ENCODE results near the gene ZSCAN16. TPM values are rescaled to one million over a fixed set of nuclear protein-coding genes. Genes with fewer than 3 reads are reported as not detected.

ZSCAN16 gene
- total and polyA plus RNA-seq, 9 of the 15 experiments (the other 6 are each of a cell fraction or from before 2014, with no cell fraction given): 0.08 TPM; not detected in 8

DNA sequence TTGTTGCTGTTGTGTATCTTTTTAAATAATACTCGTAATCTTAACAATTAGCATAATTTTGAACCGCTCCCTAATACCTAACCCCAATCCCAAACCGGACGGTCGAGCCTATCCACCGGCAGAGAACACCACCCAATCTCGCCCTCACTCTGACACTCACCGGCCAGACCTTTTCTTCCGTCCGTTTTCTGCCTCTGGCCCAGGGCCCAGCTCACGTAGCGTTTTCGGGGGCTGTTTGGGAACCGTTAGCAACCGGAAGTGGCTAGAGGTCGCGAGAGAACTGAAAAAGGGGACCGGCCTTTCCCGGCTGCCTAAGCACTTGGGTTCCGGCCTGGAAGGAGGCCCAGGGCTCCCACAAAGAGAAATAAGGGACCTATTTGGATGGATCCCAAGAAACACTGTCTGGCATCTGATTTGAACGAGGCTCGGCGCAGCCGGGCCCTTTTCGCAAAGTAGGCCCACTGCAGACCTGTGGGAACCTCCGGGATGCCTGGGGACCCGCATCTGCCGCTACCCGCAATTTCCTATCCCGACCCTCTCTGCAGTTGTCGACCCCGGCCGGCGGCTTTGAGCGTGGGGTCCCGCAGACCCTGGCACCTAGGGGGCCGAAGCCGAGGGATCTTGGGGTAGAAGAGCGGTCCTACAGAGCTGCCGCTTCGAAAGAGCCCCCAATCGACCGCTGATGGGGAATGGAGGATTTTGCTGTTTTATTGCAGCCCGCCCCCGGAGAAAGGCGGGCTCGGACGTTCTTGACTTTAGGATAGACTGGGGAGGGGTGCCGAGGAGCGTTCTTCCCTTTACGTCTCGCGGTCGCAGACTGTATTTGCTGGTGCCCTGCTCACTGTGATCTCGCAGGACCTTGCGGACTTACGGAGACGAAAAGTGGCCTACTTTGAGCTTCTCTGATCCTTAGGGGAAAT lies 12.4 kb downstream of the ZSCAN16 start (continued):
- TF ChIP-seq, protein P1, sequence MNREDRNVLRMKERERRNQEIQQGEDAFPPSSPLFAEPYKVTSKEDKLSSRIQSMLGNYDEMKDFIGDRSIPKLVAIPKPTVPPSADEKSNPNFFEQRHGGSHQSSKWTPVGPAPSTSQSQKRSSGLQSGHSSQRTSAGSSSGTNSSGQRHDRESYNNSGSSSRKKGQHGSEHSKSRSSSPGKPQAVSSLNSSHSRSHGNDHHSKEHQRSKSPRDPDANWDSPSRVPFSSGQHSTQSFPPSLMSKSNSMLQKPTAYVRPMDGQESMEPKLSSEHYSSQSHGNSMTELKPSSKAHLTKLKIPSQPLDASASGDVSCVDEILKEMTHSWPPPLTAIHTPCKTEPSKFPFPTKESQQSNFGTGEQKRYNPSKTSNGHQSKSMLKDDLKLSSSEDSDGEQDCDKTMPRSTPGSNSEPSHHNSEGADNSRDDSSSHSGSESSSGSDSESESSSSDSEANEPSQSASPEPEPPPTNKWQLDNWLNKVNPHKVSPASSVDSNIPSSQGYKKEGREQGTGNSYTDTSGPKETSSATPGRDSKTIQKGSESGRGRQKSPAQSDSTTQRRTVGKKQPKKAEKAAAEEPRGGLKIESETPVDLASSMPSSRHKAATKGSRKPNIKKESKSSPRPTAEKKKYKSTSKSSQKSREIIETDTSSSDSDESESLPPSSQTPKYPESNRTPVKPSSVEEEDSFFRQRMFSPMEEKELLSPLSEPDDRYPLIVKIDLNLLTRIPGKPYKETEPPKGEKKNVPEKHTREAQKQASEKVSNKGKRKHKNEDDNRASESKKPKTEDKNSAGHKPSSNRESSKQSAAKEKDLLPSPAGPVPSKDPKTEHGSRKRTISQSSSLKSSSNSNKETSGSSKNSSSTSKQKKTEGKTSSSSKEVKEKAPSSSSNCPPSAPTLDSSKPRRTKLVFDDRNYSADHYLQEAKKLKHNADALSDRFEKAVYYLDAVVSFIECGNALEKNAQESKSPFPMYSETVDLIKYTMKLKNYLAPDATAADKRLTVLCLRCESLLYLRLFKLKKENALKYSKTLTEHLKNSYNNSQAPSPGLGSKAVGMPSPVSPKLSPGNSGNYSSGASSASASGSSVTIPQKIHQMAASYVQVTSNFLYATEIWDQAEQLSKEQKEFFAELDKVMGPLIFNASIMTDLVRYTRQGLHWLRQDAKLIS (CRISPR knock-in tag; IDR thresholded peaks at IDR 0.05): peak; percentile 88
- TF ChIP-seq HCFC1 (IDR thresholded peaks at IDR 0.05; ENCODE audit: low read depth, low read length) (peak; percentile 89), ZNF778 (CRISPR knock-in tag; IDR thresholded peaks at IDR 0.05) (no peak), STAT5B (CRISPR knock-in tag; IDR thresholded peaks at IDR 0.05) (no peak), KLF13 (tag; IDR thresholded peaks at IDR 0.05; ENCODE audit: borderline replicate concordance, low read depth) (peak; percentile 78), MEF2D (tag; conservative IDR thresholded peaks at IDR 0.05; ENCODE audit: low read depth) (no peak), HDAC1 (IDR thresholded peaks at IDR 0.05) (peak; percentile 54 to 85; a peak in 2 of 4 replicates), SRSF9 (IDR thresholded peaks at IDR 0.05; ENCODE audit: borderline replicate concordance, low read depth, low read length) (no peak), SLC30A9 (CRISPR knock-in tag; IDR thresholded peaks at IDR 0.05) (no peak), DNMT1 (IDR thresholded peaks at IDR 0.05) (no peak; the same call in 1 of the 2 replicates), PRMT5 (CRISPR knock-in tag; IDR thresholded peaks at IDR 0.05) (no peak), FIP1L1 (IDR thresholded peaks at IDR 0.05; ENCODE audit: low read depth, low read length, poor library complexity, severe bottlenecking) (peak; percentile 78), ZNF551 (CRISPR knock-in tag; IDR thresholded peaks at IDR 0.05) (no peak), SETDB1 (IDR thresholded peaks at IDR 0.05; ENCODE audit: low read length) (no peak), GATA2 (CRISPR knock-in tag; IDR thresholded peaks at IDR 0.05) (no peak), NEUROD1 (IDR thresholded peaks at IDR 0.05; ENCODE audit: borderline replicate concordance, low read depth, low read length, partially characterized antibody) (peak; percentile 63), NONO (IDR thresholded peaks at IDR 0.05; ENCODE audit: low read depth in 2 of 2, low read length in 1 of 2) (peak in 1 of 2 experiments; percentile 86; a peak in 2 of 4 replicates), HNRNPL (IDR thresholded peaks at IDR 0.05; ENCODE audit: low read depth, low read length) (no peak)
- TF ChIP-seq, protein P2, sequence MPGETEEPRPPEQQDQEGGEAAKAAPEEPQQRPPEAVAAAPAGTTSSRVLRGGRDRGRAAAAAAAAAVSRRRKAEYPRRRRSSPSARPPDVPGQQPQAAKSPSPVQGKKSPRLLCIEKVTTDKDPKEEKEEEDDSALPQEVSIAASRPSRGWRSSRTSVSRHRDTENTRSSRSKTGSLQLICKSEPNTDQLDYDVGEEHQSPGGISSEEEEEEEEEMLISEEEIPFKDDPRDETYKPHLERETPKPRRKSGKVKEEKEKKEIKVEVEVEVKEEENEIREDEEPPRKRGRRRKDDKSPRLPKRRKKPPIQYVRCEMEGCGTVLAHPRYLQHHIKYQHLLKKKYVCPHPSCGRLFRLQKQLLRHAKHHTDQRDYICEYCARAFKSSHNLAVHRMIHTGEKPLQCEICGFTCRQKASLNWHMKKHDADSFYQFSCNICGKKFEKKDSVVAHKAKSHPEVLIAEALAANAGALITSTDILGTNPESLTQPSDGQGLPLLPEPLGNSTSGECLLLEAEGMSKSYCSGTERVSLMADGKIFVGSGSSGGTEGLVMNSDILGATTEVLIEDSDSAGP (CRISPR knock-in tag; IDR thresholded peaks at IDR 0.05): peak; percentile 67
- TF ChIP-seq, protein P3, sequence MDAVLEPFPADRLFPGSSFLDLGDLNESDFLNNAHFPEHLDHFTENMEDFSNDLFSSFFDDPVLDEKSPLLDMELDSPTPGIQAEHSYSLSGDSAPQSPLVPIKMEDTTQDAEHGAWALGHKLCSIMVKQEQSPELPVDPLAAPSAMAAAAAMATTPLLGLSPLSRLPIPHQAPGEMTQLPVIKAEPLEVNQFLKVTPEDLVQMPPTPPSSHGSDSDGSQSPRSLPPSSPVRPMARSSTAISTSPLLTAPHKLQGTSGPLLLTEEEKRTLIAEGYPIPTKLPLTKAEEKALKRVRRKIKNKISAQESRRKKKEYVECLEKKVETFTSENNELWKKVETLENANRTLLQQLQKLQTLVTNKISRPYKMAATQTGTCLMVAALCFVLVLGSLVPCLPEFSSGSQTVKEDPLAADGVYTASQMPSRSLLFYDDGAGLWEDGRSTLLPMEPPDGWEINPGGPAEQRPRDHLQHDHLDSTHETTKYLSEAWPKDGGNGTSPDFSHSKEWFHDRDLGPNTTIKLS (IDR thresholded peaks at IDR 0.05; ENCODE audit: borderline replicate concordance, low read depth): peak; percentile 79
